Stimulated activated CD4-positive, alpha-beta T cell treated with anti-CD3 and anti-CD28 coated beads, Interleukin-1b, Interleukin-23, amount 100 ng/mL, for 48 hours (primary cell): ENCODE results near the gene GDF15.
"Not testable (repeated sequence)": the region's sequence is repeated elsewhere in the genome, so short reads cannot be mapped to it uniquely, and the experiment has no call there.

ENCODE experiments used
- DNase-seq: peaks from one replicate; pipeline ENCODE4 v3.0.0-alpha.2; 2020

The GDF15 gene, protein sequence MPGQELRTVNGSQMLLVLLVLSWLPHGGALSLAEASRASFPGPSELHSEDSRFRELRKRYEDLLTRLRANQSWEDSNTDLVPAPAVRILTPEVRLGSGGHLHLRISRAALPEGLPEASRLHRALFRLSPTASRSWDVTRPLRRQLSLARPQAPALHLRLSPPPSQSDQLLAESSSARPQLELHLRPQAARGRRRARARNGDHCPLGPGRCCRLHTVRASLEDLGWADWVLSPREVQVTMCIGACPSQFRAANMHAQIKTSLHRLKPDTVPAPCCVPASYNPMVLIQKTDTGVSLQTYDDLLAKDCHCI

DNA sequence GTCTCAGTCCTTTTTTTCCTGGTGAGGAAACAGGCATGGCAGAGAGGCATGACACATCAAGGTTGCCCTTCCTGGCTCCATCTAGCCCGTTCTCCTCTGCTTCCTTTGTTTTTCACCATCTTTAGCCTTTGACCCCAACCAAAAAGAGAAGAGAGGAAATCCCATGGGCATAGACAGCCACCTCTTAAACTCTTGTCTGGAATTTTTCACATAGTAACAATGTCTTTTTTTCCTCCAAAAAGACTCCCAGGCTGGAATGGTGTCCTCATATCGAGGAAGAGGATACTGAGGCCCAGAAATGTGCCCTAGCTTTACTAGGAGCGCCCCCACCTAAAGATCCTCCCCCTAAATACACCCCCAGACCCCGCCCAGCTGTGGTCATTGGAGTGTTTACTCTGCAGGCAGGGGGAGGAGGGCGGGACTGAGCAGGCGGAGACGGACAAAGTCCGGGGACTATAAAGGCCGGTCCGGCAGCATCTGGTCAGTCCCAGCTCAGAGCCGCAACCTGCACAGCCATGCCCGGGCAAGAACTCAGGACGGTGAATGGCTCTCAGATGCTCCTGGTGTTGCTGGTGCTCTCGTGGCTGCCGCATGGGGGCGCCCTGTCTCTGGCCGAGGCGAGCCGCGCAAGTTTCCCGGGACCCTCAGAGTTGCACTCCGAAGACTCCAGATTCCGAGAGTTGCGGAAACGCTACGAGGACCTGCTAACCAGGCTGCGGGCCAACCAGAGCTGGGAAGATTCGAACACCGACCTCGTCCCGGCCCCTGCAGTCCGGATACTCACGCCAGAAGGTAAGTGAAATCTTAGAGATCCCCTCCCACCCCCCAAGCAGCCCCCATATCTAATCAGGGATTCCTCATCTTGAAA lies at the start of gene GDF15:
TSS of gene GDF15 (plus strand) at position 484 of the 868 bp plus-strand sequence. CDS start at position 516, 32 bp downstream.
- DNase-seq = peak; percentile 16

DNA sequence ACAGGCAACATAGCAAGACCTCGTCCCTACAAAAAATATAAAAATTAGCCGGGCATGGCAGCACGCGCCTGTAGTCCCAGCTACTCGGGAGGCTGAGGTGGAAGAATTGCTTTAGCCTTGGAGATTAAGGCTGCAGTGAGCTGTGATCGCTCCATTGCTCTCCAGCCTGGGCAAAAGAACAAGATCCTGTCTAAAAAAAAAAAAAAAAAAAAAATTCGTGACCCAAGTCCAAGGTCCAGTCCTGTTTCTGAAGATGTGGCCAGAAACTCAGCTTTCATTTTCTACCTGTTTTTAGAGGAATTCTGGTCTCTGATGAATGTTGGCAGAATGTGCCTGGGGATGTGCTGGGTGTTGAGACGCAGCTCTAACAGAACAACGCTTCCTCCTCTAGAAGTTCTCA lies 47.4 kb upstream of the GDF15 start:
- no peak for DNase-seq

DNA sequence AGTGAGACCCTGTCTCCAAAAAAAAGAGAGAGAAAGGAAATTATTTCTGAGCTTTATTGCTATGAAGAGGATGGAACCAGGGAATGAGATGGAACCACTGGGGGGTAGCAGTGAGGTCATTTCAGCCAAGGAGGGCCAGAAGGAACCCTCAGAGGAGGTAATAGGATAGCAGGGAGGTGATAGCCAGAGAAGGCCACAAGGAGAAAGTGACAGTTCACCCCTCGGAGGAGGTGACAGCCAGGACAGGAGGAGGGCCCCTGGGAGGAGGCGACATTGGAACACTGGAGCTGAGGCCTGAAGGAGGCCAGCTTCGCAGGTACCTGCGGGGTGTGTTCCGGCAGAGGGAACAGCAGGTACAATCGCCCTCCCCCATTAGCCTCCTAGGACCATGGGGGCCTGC lies 46.2 kb upstream of the GDF15 start:
- no peak for DNase-seq

DNA sequence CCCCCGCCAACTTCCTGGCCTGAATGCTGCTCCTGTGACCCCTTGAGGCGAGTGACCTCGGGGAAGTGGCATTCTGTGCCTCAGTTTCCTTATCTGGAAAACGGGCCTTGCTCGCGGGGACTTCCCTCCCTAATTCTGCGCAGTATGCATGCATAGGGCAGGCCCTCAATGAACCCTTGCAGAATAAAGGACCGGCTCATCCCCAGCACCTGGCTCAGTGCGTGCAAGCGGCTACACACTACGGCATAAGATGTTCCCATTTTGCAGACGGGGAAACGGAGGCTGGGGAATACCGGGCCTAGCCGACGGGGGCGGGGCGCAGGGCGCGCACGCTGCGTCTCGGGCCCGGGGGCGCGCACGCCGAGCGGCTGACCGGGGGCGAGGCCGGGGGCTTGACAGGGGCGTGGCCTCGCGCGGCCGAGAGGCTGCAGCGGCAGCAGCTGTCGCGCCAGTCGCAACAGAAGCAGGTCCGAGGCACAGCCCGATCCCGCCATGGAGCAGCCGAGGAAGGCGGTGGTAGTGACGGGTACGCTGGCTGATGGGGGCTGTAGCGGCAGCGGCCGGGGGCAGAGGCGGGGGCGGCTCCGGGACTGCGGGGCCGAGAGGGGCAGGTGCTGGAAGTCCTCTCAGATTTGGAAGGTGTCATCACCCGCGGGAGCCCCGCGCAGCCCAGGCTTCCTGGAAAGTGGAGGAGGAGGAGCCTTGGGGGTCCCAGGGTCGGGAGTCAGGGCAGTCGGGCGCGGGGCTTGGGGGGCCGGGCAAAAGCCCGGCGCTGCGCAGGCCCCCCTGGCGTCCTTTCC lies 45.6 kb upstream of the GDF15 start, which contains the start of gene PGPEP1:
TSS of gene PGPEP1 (plus strand) at position 409 of the 800 bp plus-strand sequence. CDS start at position 493, 84 bp downstream.
- DNase-seq = peak; percentile 55

DNA sequence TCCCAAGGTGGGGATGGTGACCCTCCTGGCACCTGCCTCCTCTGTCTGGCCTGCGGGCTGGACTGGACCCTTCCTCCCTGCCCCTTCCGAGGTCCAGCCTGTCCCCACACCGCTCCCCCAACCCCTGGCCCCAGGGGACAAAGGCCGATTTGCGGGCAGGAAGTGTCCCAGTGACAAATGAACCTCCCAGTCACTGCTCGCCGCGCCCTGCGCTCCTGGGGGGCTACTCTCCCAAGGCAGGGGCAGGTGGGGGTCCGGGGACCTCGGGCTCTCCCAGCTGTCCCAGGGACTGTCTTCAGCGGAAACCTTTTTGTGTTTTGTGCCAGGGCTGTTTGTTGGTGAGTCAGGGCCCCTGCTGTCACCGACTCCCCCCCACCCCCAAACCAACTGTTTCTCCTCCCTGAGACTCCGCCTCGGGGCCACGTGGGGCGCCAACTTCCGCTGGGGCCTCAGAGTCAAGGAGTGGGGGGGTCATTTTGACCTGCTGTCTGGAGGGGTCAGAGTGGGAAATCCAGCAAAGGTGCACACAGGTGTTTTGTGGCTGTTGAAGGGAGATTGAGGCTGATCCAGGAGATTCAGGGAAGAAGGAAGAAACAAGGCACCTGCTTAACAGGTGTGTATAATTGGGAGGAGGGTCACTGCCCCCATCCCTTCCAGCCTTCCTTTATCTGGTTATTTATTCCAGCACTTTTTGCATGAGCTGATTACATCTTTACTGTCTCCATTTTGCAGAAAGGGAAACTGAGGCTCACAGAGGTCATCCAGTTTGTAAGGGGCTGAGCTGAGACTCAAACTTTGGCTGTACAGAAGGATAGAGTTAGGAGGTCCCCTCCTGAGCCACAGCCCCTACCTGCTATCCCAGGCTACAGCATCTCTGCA lies 44.7 kb upstream of the GDF15 start:
- DNase-seq = peak; percentile 73

DNA sequence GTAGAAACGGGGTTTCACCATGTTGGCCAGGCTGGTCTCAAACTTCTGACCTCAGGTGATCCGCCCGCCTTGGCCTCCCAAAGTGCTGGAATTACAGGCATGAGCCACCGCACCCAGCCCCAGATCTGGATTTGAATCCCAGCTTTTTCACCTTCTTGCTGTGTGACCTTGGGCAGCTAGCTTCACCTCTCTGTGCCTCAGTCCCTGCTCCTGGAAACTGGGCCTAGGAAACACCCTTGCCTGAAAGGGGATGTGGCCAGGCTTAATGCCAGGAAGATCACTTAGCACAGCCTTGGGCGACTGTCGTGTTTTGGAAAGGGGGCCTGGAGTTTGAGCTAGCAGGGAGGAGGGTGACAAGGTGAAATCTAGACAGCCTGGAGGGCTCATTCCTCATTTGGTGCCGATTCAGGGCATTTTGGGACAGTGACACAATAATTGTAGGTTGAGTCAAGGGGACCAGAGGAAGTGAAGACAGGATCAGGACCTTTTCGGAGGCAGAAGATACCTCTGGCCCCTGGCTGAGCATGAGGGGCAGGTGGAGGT lies 43.8 kb upstream of the GDF15 start:
- no peak for DNase-seq

DNA sequence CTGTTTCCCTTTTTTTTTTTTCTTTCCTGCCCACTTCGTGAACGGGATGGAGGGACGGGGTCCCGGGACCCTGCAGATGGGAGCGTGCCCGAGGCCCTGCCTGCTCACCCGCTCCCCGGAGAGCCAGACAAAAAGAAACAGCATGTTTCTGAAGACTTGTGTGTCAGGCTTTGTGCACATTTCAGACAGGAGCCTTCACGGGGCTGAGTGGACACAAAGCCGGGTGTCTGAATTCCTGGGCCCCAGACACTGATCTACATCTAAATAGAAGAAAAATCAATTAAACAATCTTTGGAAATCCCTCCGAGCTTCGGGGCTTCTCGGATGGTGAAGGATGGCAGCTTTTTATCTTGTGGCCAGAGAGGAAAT lies 41.4 kb upstream of the GDF15 start:
- DNase-seq = no peak

DNA sequence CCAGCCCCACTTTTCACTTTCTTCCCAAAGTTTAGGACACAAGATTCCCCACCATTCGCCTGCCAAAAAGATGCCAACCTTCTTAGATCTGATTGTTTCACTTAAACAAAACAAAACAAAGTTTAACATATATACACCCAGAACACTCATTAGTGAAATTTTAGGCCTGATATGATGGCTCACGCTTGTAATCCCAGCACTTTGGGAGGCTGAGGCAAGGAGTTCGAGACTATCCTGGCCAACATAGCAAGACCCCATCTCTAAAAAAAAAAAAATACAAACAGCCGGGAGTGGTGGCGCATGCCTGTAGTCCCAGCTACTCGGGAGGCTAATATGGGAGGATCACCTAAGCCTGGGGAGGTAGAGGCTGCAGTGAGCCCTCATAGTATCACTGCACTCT lies 40.7 kb upstream of the GDF15 start:
- DNase-seq = no peak

DNA sequence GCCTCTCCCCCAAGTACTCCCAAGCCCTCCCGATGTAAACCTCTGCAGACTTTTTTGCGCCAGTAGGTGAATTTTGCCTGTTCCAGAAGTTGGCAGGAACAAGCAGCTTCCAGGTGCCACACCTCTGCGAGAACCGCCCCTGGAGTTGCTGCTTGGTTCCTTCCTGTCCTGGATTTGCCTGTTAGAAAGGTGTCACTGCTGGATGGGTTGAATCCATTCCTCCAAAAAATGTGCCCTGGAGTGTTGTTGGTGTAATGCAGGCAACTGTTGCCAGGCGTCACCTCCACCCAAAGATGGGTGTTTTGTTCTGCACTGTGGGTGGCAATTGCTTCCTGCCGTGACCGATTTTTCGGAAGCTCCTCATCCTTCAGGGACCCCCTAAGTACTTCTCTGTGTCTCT lies 39.9 kb upstream of the GDF15 start:
- DNase-seq = no peak

DNA sequence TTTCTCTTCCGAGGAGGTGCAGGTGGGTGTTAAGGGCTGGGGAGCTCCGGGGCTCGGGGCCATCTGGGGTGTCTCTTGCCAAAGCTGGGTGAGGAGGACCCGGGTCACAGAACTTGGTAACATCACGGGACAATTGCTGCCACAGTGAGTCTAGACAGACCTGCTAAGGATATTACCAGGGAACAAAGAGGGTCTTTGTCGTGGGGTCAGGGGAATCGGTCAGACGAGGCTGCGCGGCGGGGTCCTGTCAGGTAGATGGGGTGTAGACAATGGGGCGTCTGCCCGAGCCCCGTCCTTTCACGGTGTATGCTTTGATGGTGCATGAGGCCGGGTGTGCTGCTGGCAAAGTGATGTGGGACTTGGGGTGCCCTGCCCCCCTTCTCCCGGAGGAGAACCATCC lies 37.8 kb upstream of the GDF15 start:
- DNase-seq = no peak

DNA sequence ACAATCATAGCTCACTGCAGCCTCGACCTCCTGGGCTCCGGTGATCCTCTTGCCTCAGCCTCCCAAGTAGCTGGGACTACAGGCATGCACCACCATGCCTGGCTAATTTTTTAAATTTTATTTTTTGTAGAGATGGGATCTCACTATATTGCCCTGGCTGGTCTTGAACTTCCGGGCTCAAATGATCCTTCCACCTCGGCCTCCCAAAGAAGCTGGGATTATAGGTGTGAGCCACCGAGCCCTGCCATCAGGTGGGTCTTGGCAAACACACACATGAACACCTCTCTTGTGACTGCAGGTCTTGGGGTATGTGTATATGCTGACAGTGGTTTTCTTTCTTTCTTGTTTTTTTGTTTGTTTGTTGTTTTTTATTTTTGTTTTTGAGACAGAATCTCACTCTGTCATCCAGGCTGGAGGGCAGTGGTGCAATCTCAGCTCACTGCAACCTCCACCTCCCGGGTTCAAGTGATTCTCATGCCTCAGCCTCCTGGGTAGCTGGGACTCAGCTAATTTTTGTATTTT lies 37.1 kb upstream of the GDF15 start:
- not testable (repeated sequence) for DNase-seq

DNA sequence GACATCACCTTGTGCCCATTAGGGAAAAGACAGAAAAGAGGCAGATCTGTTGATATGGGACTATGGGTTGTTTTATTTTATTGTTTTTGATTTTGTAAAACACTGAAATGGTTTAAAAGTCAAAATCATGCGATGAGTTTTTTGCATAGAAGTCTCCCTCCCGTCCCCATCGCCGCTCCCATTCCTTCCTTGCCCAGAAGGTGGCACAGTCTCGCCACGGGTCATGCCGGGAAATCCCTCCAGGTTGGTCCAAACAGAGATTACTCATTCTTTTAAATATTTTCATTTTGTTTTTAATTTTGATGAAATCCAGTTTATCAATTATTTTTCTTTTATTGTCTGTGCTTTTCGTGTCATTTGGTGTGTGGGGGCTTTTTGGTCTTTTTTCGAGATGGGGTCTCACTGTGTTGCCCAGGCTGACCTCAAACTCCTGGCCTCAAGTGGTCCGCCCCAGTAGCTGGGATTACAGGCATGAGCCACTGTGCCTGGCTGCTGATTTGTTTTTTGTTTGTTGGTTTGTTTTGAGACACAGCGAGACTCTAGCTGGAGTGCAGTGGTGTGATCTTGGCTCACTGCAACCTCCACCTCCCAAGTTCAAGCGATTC lies 36.3 kb upstream of the GDF15 start:
- peak; percentile 31 for DNase-seq

DNA sequence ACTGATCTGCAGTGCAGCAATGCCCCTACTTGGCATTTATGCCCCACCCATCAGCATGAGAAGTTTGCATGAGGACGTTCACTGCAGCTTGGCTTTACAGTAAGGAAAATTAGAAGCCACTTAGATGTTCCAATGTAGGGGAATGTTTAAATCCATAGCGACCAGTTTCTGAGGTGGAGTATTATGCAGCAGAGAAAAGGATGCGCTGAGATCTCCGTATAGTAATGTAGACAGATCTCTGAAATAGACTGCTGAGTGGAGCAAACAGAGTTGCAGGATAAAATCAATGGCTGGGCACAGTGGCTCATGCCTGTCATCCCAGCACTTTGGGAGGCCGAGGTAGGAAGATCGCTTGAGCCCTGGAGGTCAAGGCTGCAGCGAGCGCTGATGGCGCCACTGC lies 35.5 kb upstream of the GDF15 start:
- no peak for DNase-seq

DNA sequence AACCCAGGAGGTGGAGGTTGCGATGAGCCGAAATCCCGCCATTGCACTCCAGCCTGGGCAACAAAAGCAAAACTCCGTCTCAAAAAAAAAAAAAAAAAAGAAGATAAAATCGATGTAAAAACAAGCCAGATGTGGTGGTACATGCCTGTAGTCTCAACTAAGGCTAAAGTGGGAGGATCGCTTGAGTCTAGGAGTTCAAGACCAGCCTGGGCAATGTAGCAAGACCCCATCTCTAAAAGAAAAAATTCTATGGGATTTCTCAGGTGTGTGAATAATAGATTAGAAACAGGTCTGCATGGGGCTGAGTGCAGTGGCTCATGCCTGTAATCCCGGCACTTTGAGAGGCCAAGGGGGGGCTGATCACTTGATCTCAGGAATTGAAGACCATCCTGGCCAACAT lies 34.4 kb upstream of the GDF15 start:
- no peak for DNase-seq

DNA sequence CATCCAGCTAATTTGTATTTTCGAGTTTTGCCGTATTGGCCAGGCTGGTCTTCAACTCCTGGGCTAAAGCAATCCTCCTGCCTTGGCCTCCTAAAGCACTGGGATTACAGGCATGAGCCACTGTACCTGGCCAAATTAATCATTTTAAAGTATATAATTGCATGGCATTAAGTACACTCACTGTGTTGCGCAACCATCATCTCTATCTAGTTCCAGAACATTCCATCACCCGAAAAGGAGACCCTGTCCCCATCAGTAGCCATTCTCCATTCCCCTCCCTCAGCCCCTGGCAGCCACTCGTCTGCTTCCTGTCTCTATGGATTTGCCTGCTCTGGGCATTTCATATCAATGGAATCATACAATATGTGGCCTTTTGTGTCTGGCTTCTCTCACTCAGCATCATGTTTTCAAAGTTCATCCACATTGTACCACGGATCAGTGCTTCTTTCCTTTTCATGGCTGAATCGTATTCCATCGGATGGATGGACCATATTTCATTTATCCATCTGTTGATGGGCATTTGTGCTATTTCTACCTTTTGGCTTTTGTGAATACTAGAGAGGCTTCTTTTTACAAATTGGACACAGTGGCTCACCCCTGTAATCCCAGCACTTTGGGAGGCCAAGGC lies 32.5 kb upstream of the GDF15 start:
- no peak for DNase-seq

DNA sequence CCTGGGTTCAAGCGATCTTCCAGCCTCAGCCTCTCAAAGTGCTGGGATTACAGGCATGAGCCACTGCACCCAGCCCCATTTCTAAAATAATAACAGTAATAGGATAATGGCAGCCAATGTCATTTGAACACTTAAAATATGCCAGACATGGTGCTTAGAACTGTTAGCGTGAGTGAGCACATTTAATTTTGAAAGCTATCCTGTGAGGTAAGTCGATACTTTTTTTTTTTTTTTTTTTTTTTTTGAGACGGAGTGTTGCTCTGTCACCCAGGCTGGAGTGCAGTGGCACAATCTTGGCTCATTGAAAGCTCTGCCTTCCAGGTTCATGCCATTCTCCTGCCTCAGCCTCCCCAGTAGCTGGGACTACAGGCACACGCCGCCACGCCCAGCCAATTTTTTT lies 31.2 kb upstream of the GDF15 start:
- DNase-seq = not testable (repeated sequence)

DNA sequence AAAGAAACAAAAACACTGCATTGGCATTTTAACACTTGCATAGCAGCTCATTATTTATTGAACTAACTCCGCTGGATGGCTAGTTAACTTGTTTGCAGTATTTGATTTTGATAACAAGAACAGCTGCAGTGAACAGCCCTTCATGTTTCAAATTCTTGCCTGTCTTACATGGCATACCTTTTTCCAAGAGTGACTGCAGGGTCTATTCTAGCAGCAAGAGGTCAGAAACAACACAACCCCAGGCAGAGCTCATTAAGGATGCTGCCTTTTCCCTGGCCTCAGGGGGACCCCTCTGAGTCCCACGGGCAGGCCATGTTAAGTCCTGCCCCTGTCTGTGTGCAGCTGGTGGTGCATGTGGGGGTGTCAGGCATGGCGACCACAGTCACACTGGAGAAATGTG lies 28.9 kb upstream of the GDF15 start:
- no peak for DNase-seq

DNA sequence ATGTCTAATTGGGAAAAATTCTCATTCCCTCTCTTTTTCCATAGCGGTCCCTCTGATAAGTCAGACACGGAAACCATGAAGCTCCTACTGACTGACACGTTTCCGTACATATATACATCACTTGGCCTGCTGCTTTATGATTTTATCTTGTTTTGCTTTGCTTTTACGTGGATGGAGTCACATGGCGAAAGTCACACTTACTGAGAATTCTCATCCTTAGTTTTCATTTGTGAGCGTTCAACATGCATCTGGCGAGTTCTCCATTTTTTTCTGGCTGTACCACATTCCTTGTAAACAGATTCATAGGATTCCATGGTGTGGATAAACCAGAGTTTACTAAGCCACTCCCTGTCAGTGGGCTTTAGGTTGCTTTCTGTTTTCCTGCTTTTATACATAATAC lies 24.3 kb upstream of the GDF15 start:
- no peak for DNase-seq

DNA sequence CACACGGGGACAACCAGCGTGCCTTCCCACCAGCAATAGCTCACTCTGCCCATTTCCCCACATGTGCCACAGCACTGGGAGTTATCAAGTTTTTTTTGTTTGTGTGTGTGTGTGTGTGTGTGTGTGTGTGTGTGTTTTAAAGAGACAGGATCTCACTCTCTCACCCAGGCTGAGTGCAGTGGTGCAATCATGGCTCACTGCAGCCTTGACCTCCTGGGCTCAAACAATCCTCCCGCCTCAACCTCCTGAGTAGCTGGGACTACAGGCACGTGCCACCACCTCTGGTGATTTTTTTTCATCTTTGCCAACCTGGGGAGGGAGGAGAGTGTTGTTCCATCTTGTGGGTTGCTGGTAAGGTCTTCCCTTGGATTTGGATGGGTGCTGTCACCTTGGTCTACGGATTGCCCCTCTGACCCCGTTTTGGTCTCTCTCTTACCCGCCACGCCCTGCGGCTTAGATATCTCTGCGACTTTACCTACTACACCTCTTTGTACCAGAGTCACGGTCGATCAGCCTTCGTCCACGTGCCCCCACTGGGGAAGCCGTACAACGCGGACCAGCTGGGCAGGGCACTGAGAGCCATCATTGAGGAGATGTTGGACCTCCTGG lies 22.9 kb upstream of the GDF15 start:
- DNase-seq = no peak

DNA sequence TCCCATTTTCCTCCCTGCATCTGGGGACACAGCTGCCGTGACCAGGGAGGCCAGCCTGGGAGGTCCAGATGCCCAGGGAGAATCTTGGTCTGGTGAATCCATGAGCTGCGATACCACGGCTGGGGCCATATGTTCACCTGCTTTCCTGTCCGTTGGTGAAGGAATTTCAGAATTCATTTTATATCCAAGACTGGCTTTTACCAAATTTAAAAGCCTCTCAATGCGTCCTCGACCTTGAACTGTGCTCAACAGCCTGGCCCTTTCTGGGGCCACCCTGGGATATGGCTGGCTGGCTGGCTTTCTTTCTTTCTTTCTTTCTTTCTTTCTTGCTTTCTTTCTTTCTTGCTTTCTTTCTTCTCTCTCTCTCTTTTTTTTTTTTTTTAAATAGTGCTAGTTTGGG lies 22.2 kb upstream of the GDF15 start:
- DNase-seq = no peak
